Airway epithelial cell (primary cell): ENCODE results near the gene NCOR2. TPM values are rescaled to one million over a fixed set of nuclear protein-coding genes. Genes with fewer than 3 reads are reported as not detected.

Experiments used
- total RNA-seq: library from RNA; depleted of rRNA; stranded (reverse); fragments of >200 nt; gene quantifications from 2 replicates; pipeline ENCODE4 v1.2.3, GENCODE V29; 2015

NCOR2 gene
- 39.7 and 53.9 TPM in 2 replicates for total RNA-seq

DNA sequence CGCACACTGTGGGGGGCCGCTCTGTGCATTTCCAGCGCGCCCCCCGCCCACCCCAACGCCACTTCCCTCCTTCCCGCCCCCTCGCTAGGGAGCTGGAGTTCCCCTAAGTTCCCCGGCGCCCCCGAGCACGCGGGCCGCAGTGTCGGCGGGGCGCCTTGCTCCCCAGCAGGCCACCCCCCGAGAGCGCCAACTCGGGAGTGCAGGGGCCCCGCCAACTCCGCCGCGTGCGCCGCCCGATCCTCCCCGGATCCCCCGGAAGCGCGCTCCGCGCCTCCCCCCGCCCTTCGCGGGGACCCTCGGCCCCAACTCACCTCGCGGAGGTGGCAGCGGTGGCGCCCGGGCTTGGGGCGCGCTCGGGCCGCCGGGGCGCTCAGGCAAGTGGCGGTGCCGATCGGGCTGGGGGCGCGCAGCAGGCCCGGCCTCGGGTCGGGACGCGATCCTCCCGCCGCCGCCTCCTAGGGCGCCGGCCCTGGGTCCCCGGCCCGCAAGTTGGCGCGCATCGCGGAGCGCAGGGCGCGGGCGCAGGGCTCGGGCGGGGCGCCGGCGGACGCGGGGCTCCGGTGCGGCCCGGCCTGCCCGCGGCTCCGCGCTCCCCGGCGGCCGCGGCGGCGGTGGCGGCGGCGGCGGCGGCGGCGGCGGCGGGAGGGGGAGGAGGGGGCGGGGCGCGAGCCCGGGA is at the start of gene NCOR2:
TSS of gene NCOR2 (minus strand) at position 616 of the 676 bp plus-strand sequence. CDS start 72,361 bp downstream, outside the sequence.

